GM12878 (cell line): ENCODE results near the gene EHMT2. TPM values are rescaled to one million over a fixed set of nuclear protein-coding genes. Genes with fewer than 3 reads are reported as not detected.

Experiments used
- ATAC-seq: fragments of 200-7000 bp; cut with Tn5 transposase; 3 replicates; pipeline ENCODE4 v1.9.1; 2020; ENCODE audit warnings: mild to moderate bottlenecking, moderate library complexity
- BruUV-seq: library from RNA; stranded (reverse); fragments of 400-500 nt; replicated peaks from 2 replicates; lab custom pipeline; 2021; lab: Mats Ljungman, UMichigan
- CTCF ChIA-PET: fragments of 300-600 bp; sonication (Branson Sonifier 250); formaldehyde crosslinking; extraction: SDS; loops from one replicate; lab custom pipeline; 2021; ENCODE audit warnings: inconsistent platforms; lab: Yijun Ruan, JAX
- POLR2A ChIA-PET: fragments of 350-600 bp; formaldehyde crosslinking; extraction: SDS; loops from one replicate; lab custom pipeline; 2021; ENCODE audit warnings: inconsistent platforms; lab: Charles Lee
- RAD21 ChIA-PET: fragments of 300-600 bp; sonication (Branson Sonifier 250); formaldehyde crosslinking; loops from one replicate; lab custom pipeline; 2023; ENCODE audit warnings: antibody characterized with exemption; ENCODE audit not compliant: unreplicated experiment; lab: Charles Lee
- SMC1A ChIA-PET: fragments of 300-600 bp; sonication (Branson Sonifier 250); formaldehyde crosslinking; loops from one replicate; lab custom pipeline; 2023; ENCODE audit not compliant: unreplicated experiment, uncharacterized antibody; lab: Charles Lee
- DNase-seq: peaks from one replicate; pipeline ENCODE4 v3.0.0-alpha.2; 2011; ENCODE audit warnings: low read depth, low spot score
- FAIRE-seq: peaks from 3 replicates; lab custom pipeline; 2011; peaks lifted over from hg19 to GRCh38; lab: Jason Lieb, UNC
- H2AFZ ChIP-seq: 2 replicates; pipeline ENCODE4 v1.6.0; 2011; ENCODE audit warnings: low read depth, low read length, control low read depth; ENCODE audit not compliant: control insufficient read depth
- H3K27ac ChIP-seq: 2 replicates; pipeline ENCODE4 v1.5.1; 2011; ENCODE audit warnings: control low read depth; ENCODE audit not compliant: control insufficient read depth, insufficient read depth
- H3K27me3 ChIP-seq, 2 experiments: replicated peaks in 1 of 2; 2 replicates each; pipeline versions ENCODE4 v1.6.0 to v1.6.1; 2011; ENCODE audit warnings: low read length in 1 of 2; ENCODE audit not compliant: control insufficient read depth in 2 of 2, insufficient read depth in 2 of 2
- H3K36me3 ChIP-seq, 2 experiments: 2 replicates each; pipeline ENCODE4 v1.5.1; 2011; ENCODE audit warnings: low read length in 1 of 2; ENCODE audit not compliant: control insufficient read depth in 2 of 2, insufficient read depth in 2 of 2
- H3K4me1 ChIP-seq: 2 replicates; pipeline ENCODE4 v1.6.1; 2011; ENCODE audit warnings: mild to moderate bottlenecking, low read length, moderate library complexity, mixed read lengths; ENCODE audit not compliant: control insufficient read depth, insufficient read depth
- H3K4me2 ChIP-seq: 2 replicates; pipeline ENCODE4 v1.6.0; 2011; ENCODE audit warnings: control low read depth; ENCODE audit not compliant: control insufficient read depth, insufficient read depth
- H3K4me3 ChIP-seq: fragments of 200-600 bp; sonication (generic); 2 replicates; pipeline ENCODE4 v1.5.1; 2016
- H3K79me2 ChIP-seq: 2 replicates; pipeline ENCODE4 v1.6.0; 2011; ENCODE audit warnings: low read length; ENCODE audit not compliant: control insufficient read depth, insufficient read depth
- H3K9ac ChIP-seq: 2 replicates; pipeline ENCODE4 v1.8.0; 2011; ENCODE audit warnings: low read length, control low read depth, mixed read lengths; ENCODE audit not compliant: control insufficient read depth, insufficient read depth
- H3K9me3 ChIP-seq: replicated peaks from 3 replicates; pipeline ENCODE4 v1.5.1; 2011; ENCODE audit warnings: mild to moderate bottlenecking, low read length; ENCODE audit not compliant: control insufficient read depth, insufficient read depth
- H4K20me1 ChIP-seq: 2 replicates; pipeline ENCODE4 v1.6.0; 2011; ENCODE audit not compliant: control insufficient read depth, insufficient read depth
- ATF2 ChIP-seq: IDR thresholded peaks from 2 replicates; pipeline ENCODE4 v1.6.1; 2012; ENCODE audit warnings: low read length, inconsistent platforms
- BCLAF1 ChIP-seq: fragments of 450-650 bp; IDR thresholded peaks from 2 replicates; pipeline ENCODE4 v1.6.1; 2017; ENCODE audit warnings: antibody characterized with exemption, mild to moderate bottlenecking, moderate library complexity
- BHLHE40 ChIP-seq, 2 experiments: fragments of 450-650 bp in 1 of 2; IDR thresholded peaks; 2 replicates each; pipeline ENCODE4 v1.6.1; 2011 to 2017; ENCODE audit warnings: low read depth in 2 of 2, borderline replicate concordance in 1 of 2, improper control_type of control experiment in 1 of 2, low read length in 1 of 2, mild to moderate bottlenecking in 1 of 2
- CREB1 ChIP-seq: IDR thresholded peaks from 2 replicates; pipeline ENCODE4 v1.6.1; 2012; ENCODE audit warnings: low read depth, mild to moderate bottlenecking, inconsistent platforms
- CREM ChIP-seq: IDR thresholded peaks from 2 replicates; pipeline ENCODE4 v1.6.1; 2014; ENCODE audit warnings: antibody characterized with exemption, low read depth
- E4F1 ChIP-seq: fragments of 450-650 bp; IDR thresholded peaks from 2 replicates; pipeline ENCODE4 v1.6.1; 2018; ENCODE audit warnings: borderline replicate concordance, mild to moderate bottlenecking; ENCODE audit not compliant: partially characterized antibody
- ESRRA ChIP-seq: IDR thresholded peaks from 2 replicates; pipeline ENCODE4 v1.6.1; 2012; ENCODE audit warnings: mild to moderate bottlenecking, low read length, improper control_type of control experiment
- FOS ChIP-seq: IDR thresholded peaks from 3 replicates; pipeline ENCODE4 v1.6.1; 2011; ENCODE audit warnings: borderline replicate concordance; ENCODE audit not compliant: insufficient read length; ENCODE audit errors: extremely low read depth
- HDAC2 ChIP-seq: fragments of 200-600 bp; sonication (generic); IDR thresholded peaks from 2 replicates; pipeline ENCODE4 v1.6.1; 2017
- NFYA ChIP-seq: IDR thresholded peaks from 2 replicates; pipeline ENCODE4 v1.6.1; 2011; ENCODE audit warnings: low read depth, mild to moderate bottlenecking, low read length, improper control_type of control experiment, borderline replicate concordance
- PAX5 ChIP-seq: IDR thresholded peaks from 2 replicates; pipeline ENCODE4 v1.6.1; 2011; ENCODE audit warnings: low read depth, low read length, borderline replicate concordance
- PBX3 ChIP-seq: IDR thresholded peaks from 2 replicates; pipeline ENCODE4 v1.6.1; 2011; ENCODE audit warnings: mild to moderate bottlenecking, low read depth, low read length, moderate library complexity; ENCODE audit not compliant: insufficient replicate concordance
- SREBF1 ChIP-seq: IDR thresholded peaks from 2 replicates; pipeline ENCODE4 v1.6.1; 2012; ENCODE audit warnings: mild to moderate bottlenecking, low read length
- TBL1XR1 ChIP-seq: IDR thresholded peaks from 2 replicates; pipeline ENCODE4 v1.6.1; 2012; ENCODE audit warnings: low read depth, low read length, improper control_type of control experiment
- USF2 ChIP-seq: IDR thresholded peaks from 2 replicates; pipeline ENCODE4 v1.6.1; 2011; ENCODE audit warnings: low read depth, low read length, improper control_type of control experiment, borderline replicate concordance
- ZNF207 ChIP-seq: fragments of 450-650 bp; IDR thresholded peaks from 2 replicates; pipeline ENCODE4 v1.6.1; 2014; ENCODE audit warnings: antibody characterized with exemption, mild to moderate bottlenecking, borderline replicate concordance
- WGBS: methylation state at CpG from one replicate; pipeline ENCODE4 v1.1.6; 2016; ENCODE audit warnings: low lambda C conversion rate; ENCODE audit not compliant: insufficient replicate concordance, insufficient coverage; ENCODE audit errors: missing lambda C conversion rate; 5-methylcytosine and 5-hydroxymethylcytosine counted together
- in situ Hi-C: fragments of 300-500 bp; cut with MboI; formaldehyde crosslinking; loops from 9 replicates; pipeline ENCODE4 v1.14.3; 2018; ENCODE audit warnings: mixed read lengths
- intact Hi-C: fragments of 100-400 bp; cut with micrococcal nuclease; formaldehyde crosslinking; loops from one replicate; pipeline ENCODE4 v1.14.2; 2022; ENCODE audit not compliant: unreplicated experiment
- polyA plus RNA-seq, 11 experiments: library from polyadenylated mRNA; depleted of rRNA in 4 of 11; unstranded in 6 of 11; stranded (reverse) in 5 of 11; fragments of >200 nt; fragmentation: Nextera tagmentation in 4 of 11; fragmentation: Illumina TruSeq in 1 of 11; extraction: Ambion mirVana in 4 of 11; extraction: Trizol in 1 of 11; gene quantifications; 1 replicate in 1 of 11; 2 replicates in 10 of 11; pipeline versions ENCODE4 v1.2.1 to v1.2.3, GENCODE V29; 2011 to 2016; ENCODE audit warnings: inconsistent platforms in 2 of 11, missing spikeins in 2 of 11, low read depth in 1 of 11
- total RNA-seq, 4 experiments: library from RNA; depleted of rRNA in 3 of 4; stranded (reverse); fragments of >200 nt in 3 of 4; fragmentation: Illumina TruSeq in 1 of 4; extraction: Trizol in 1 of 4; gene quantifications; 2 replicates each; pipeline versions ENCODE4 v1.2.1 to v1.2.3, GENCODE V29; 2013 to 2021

The EHMT2 gene
- total and polyA plus RNA-seq, 10 of the 15 experiments (the other 5 are each of a cell fraction or from before 2014, with no cell fraction given) = 1.7 to 53.2 (median 36.3) TPM

- in situ Hi-C loops (no loop called here), intact Hi-C loops (loop anchor here (10.0 kb wide), 1 partner anchor 361 kb away; the partner anchor contains the start of genes ATP6V1G2, DDX39B and NFKBIL1)
- Histone ChIP-seq H3K4me2 (no peak overlapping the region), H3K27ac (no peak overlapping the region), H2AFZ (no peak overlapping the region), H4K20me1 (no peaks in the 10 kb centered on the region), H3K79me2 (no peaks in the 10 kb centered on the region; the same call in 1 of the 2 replicates), H3K27me3 (no peaks in the 10 kb centered on the region), H3K9ac (no peak overlapping the region), H3K36me3 (no peaks in the 10 kb centered on the region), H3K4me1 (peaks cover 24% of the 10 kb centered on the region), H3K4me3 (no peak overlapping the region), H3K9me3 (no peaks in the 10 kb centered on the region)
- ChIA-PET CTCF (no interaction called here), RAD21 (no interaction called here), POLR2A (no interaction called here), SMC1A (no interaction called here)
- FAIRE-seq (no peak), ATAC-seq (no peak), DNase-seq (no peak)
- TF ChIP-seq USF2 (no peak), TBL1XR1 (no peak), ATF2 (no peak), PAX5 (no peak), HDAC2 (no peak), ESRRA (no peak), SREBF1 (no peak), CREB1 (no peak), CREM (no peak), ZNF207 (no peak), BHLHE40 (IDR thresholded peaks at IDR 0.05; ENCODE audit: borderline replicate concordance in 1 of 2, low read depth in 2 of 2, low read length in 1 of 2) (no peak), PBX3 (no peak), BCLAF1 (no peak), NFYA (no peak), FOS (no peak), E4F1 (no peak)
- 42% methylated on average over 4 of the region's 4 CpGs for WGBS
- no TSS peak for BruUV-seq
These were observed 8.6 kb upstream of the EHMT2 start for GRCh38 chr6:31906122-31906521.
